GM21786 (cell line): ENCODE results near the gene ADAMTS14.

Experiments used
- ATAC-seq: cut with Tn5 transposase; IDR thresholded peaks from one replicate; pipeline ENCODE4 v1.9.1; 2021; ENCODE audit not compliant: unreplicated experiment

The ADAMTS14 gene

GRCh38 chr10:70781461-70782051 lies 109.2 kb downstream of the ADAMTS14 start:
- no peak for ATAC-seq

DNA sequence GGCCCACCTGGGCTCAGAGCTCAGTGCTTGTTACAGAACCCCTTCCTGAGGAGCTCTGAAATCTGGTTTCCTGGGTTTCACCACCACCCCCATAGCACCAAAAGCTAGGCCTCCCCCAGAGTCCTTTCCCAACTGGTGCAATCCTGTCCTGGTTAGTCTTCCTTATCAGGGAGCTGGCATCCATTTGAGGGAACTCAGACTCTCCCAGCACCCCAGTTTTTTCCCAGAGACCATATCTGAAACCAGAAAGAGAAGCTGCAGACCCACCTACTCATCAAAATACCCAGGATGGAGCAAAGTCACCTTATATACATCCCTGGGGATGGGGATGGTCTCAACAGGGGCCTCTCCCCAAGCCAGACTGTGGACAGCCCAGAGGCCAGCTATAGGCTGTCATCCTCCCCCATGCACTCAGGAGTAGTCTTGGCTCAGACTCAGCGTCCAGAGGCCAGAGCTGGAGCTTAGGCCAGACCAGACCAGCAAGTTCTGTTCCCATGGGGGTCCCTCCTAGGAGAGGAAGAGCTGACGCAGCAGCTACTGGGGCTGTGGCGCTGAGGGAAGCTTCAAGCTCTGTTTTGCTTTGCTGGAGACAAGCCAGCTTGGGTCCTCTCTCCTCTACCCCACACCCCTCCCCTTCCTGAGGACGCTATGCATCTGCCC lies 109.9 kb downstream of the ADAMTS14 start:
- ATAC-seq = no peak

DNA sequence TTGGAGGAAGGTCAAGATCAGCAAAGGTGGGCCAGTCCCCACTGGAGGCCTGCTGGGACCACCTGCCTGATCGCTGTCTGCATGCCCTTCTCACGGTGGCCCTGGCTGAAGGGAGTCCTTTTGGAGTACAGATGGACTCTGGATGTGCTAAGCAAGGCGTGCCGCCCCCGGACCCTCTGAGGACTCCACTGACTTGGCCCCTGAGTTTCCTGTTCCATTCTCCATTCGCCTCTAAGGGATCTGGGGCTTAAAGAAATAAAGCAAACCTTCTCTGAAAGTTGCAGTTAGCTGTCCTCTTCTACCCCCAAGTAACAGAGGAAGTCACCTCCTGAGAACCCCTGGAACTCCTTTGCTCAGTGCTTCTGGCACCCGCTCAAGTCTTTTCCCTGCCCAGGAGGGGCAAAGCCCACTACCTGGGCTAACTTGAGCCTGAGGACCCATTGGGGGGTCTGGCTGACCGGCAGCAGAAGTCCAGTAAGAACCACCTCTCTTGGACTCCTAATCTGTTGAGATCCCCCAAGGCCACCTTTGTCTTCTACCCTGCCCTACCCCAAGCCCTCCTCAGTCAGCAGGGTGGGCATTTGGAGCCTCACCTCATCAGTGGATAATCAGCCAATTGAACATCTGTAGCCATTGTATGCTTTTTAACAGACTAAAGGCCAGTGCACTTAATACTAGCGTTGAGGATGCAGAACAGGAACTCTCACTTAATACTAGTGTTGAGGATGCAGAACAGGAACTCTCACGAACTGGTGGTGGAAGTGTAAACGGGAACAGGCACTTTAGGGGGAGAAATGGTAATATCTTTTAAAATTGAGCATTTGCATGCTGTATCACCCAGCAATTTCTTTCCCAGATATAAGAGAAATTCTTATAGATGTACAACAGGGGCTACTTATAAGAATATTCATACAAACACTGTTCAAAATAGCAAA lies 110.7 kb downstream of the ADAMTS14 start:
- ATAC-seq = no peak

GRCh38 chr10:70784016-70784415 lies 111.7 kb downstream of the ADAMTS14 start:
- no peak for ATAC-seq

DNA sequence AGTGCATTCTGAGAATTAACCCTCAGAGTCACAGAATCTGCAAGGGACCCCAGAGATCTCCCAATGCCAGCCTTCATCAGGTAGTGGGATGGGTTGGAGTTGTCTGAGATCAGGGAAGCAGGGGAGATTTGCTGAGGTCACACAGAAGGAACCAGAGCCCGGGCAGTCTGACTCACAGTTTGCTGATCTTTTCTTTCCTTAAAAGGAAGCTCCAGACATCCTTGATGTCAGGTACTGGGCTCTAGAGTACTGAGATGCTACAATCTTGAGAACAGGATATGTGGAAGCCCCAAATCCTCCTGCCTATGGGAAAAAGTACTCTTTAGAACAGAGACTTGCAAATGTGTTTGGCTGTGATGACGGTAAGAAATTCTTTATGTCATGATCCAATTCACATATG lies 112.2 kb downstream of the ADAMTS14 start:
- ATAC-seq = no peak

DNA sequence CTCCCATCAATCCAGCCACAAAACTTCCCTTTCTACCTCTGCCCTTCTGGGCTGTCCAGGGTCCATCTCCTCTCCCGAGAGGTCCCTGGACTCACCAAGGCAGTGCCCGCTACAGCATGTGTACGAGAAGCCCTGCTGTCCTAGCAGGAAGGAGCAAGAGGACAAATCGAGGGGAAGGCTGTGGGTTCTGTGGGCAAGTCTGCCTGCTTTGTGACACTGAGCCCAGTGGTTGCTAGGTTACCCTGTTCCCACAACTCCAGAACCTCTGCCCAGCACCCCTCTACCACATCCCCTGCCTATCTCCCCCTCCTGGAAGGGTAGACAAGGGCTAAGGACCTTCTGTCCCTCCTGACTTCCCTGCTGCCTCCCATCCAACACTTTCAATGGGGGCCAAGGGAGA lies 112.9 kb downstream of the ADAMTS14 start, which contains the start of gene TBATA:
Gene TBATA (minus strand): TSS at position 188 of the 400 bp plus-strand sequence. CDS start 1,998 bp downstream, outside the sequence.
- no peak for ATAC-seq

DNA sequence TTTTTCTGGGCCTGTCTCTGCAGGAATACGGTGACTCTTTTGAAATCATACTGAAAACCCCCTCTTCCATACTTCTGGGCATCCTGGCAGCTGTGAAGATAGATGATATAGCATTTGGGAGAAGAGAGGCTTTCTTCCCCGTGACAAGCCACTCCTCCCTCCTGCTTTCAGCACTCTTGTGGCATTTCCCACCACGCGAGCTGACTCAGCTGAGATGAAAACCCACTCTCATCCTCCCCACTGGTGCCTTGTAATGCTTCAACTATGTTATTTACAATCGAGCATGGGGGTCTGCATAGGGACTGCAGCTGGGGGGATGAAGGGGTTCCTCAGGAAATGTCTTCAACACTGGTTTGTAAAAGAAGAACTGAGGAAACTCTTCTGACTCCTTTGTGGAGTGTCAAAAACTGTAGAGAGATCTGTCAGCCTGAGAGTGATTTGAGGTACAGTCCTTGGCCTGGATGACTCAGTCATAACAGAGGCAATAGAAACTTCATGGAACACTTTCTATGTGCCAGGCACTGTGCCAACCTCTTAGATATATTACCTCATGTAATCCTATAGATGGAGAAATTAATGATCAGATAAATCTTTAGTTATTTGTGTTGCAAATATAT lies 114.6 kb downstream of the ADAMTS14 start:
- no peak for ATAC-seq

DNA sequence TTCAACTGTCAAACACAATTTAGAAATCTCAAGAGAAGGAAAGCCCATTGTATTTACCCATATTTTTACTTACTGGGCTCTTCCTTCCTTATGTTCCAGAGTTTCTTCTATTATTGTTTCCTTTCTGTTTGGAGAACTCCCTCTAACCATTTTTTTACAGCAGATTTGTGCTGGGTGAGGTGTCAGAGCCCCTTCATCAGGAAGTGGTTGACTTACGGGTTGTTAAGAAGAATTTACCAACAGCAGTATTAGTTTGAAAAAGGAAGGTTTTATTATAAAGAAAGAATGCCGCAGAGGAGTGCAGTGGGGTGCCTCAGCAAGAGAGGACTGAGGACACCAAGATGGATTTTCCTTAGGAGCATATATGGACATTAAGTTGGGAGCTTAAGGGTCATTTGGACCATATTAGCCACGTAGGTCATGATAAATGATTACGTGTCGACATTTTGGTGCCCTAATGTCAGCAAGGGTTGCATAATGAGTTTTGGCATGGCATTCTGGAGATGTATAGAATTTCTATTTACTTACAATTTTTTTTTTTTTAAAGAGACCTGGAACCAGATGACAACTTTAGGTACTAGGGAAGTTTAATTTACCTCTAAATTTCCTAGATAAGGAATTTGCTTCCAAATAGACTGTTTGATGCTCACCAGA lies 119.2 kb downstream of the ADAMTS14 start:
- no peak for ATAC-seq

DNA sequence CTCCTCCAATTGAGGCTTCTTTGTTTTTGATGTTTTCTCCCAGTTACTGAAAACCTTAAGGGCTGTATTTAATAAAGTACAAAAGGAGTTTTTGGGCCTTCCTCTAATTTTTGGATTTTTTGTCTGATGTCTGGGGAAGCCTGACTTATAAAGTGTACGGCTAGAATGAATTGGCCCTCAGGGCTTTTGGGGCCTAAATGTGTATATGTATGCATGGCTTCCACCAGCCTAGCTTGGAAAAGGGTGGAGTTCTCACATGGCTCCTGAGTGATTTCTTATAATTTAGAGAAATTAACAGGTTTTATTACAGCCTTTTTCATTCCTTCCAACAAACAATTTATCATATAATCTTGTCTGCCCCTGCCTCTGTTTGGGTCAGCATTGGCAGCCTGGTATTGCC lies 123.3 kb downstream of the ADAMTS14 start:
- no peak for ATAC-seq

DNA sequence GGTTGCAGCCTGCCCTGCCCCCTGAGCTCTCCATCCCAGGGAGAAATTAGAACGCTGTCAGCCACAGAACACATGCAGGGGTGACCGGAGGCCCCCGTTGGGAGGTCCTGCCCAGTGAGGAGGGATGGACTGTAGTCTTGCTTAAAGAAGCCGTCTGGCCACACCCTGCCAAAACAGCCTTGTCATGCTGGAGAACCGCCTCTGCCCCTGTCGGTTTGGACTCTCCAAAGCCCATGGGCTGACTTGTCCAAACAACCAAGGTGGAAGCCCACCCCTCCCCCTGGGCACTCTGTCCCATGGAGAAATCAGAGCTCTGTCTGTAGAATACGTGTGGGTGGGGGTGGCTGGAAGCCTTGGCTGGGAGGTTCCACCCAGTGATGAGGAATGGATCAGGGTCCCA lies 125.5 kb downstream of the ADAMTS14 start:
- ATAC-seq = no peak

GRCh38 chr10:70799124-70799523 lies 126.8 kb downstream of the ADAMTS14 start:
- no peak for ATAC-seq

- no peak for ATAC-seq
Measured at GRCh38 chr10:70801854-70802253, 129.5 kb downstream of the ADAMTS14 start.

- no peak for ATAC-seq
Measured at GRCh38 chr10:70803775-70804420, 131.6 kb downstream of the ADAMTS14 start.

DNA sequence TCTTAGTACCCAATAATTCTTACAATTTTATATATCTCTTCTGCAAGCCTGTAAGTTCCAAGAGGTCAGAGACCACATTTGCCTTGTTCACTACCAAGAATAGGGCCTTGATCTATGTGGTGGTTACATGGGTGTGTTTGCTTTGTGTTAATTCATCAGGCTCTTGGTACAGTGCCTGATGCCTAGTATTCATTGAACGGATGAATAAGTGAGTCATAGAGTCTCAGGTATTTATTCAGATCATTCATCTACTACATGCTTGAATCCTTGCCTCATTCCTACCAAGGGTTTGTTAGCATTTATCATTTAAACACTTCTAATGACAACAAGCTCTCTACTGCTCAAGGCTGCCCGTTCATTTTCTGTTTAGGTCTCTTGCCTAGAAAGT lies 132.1 kb downstream of the ADAMTS14 start:
- ATAC-seq = no peak

DNA sequence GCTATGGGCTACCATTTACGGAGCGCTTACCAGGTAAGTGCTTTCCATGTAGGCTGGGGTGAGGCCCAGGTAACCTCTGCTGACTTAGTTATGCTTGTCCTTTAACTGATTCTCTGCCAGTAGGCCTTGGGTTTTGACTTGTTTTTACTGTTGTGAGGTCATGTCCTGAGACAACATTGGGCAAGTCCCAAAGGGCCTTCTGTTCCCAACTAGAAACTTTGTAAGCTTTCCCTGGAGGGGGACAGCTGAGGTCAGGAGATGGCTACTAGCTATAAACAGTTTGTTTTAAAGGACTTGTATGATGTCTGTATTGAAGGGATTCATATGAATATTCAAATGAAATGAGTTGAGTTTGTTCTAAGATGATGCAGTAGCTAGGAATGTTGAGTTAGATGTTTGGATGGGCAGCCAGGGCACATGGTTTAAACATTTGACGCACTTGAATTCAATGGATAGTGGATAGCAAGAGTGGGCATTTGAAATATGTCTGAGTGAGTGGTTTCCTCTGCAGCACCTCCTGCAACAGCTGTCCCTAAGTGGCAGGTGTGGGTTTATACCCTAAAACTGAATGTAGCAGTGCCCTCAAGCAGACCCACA lies 133.4 kb downstream of the ADAMTS14 start:
- no peak for ATAC-seq

DNA sequence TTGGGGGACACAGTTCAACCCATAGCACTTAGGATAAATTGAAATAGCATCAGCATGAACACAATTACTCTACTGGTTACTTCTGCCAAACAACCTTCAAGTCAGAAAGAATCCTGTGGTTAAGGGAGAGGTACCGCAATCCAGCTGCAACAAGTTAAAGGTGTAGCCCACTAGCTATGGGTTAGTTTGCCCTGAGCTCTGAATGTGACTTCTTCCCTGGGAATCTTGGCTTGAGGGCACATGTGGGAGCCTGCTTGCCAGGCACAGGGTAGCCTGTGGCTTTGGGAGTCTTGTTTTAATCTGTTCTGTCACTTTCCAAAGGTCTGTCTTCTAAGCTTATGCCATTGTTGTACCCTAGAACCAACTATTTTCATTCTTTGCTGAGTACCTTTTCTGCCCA lies 134.5 kb downstream of the ADAMTS14 start:
- no peak for ATAC-seq

DNA sequence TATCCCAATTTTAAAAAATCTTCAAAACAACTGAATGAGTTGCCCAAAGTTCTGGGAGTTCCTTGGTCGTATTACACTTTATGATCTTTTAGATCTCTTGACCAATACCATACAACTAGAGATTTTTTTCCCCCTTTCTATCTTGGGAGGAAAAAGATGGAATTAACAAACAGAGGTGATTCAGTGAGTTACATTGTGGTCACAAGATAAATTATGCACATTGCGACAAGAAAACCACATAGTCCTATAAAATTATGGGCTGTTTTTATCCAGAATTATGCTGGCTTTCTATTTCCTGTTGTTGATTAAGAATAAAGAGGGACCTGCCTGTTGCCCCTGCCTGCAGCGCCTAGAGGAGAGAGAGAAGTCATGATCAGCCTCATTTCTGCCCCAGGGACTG lies 135.2 kb downstream of the ADAMTS14 start:
- no peak for ATAC-seq

DNA sequence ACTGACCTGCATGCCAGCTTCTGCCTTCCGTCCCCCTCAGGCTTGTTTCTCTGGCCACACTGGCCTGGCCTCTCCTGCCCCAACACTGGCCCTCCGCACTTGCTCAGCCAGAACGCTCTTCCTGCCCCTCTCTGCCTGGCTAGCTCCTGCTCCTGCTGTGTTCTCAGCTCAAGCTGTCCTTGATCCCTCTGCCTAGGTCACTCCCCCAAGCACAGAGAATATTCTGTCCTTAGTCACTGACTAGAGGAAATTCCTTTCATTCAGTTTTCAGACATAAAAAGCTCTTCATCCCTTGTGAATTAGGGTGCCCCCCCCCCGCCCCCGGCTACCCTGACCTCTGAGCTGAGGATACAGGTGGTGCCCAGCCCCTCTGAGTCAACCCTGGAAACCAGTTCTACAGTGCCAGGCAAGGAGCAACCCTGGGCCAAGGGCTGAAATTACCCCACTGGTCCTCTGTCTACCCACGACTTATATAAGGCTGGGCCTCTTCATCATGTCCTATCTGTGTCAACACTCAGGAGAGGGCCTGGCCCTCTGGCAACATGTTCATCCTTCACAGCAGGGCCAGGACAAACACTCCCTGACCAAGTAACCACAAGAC lies 136.8 kb downstream of the ADAMTS14 start:
- no peak for ATAC-seq

GRCh38 chr10:70809726-70810125 lies 137.4 kb downstream of the ADAMTS14 start:
- no peak for ATAC-seq

GRCh38 chr10:70810967-70811366 lies 138.7 kb downstream of the ADAMTS14 start:
- no peak for ATAC-seq
